Mononuclear cell (primary cell): ENCODE data around the gene STIM1. TPM values are rescaled to one million over a fixed set of nuclear protein-coding genes. Genes with fewer than 3 reads are reported as not detected.
"Not testable (repeated sequence)": the region's sequence is repeated elsewhere in the genome, so short reads cannot be mapped to it uniquely, and the experiment has no call there.

ENCODE experiments used
- H3K27me3 ChIP-seq: 2 replicates; pipeline ENCODE4 v1.6.0; 2011; ENCODE audit warnings: low read length, control low read depth; ENCODE audit not compliant: insufficient read depth
- H3K4me1 ChIP-seq: 2 replicates; pipeline ENCODE4 v1.5.1; 2011; ENCODE audit warnings: mild to moderate bottlenecking, low read length, control low read depth; ENCODE audit not compliant: insufficient read depth
- H3K4me3 ChIP-seq: 2 replicates; pipeline ENCODE4 v1.5.1; 2011; ENCODE audit warnings: mild to moderate bottlenecking, low read length, moderate library complexity
- H3K9me3 ChIP-seq: 2 replicates; pipeline ENCODE4 v1.5.1; 2011; ENCODE audit warnings: low read depth, mild to moderate bottlenecking, control low read depth, low read length
- total RNA-seq: library from RNA; depleted of rRNA; stranded (reverse); fragments of >200 nt; gene quantifications from one replicate; pipeline ENCODE4 v1.2.3, GENCODE V29; 2012

The STIM1 gene
- total RNA-seq, 1 donor: 55.8 TPM

GRCh38 chr11:3989921-3990290 lies 134.4 kb downstream of the STIM1 start:
- H3K9me3 ChIP-seq: peaks cover 10% of the 10 kb centered on the region
- peaks cover 11% of the 10 kb centered on the region for H3K4me1 ChIP-seq
- H3K27me3 ChIP-seq: no peaks in the 10 kb centered on the region
- H3K4me3 ChIP-seq: no peak overlapping the region

- no peak overlapping the region for H3K4me3 ChIP-seq
- H3K4me1 ChIP-seq: peaks cover 10% of the 10 kb centered on the region
- H3K9me3 ChIP-seq: peaks cover 10% of the 10 kb centered on the region
- H3K27me3 ChIP-seq: no peaks in the 10 kb centered on the region
These were observed 134.9 kb downstream of the STIM1 start for GRCh38 chr11:3990406-3990805.

GRCh38 chr11:3992964-3993363 lies 137.5 kb downstream of the STIM1 start:
- H3K27me3 ChIP-seq: no peaks in the 10 kb centered on the region
- peaks cover 10% of the 10 kb centered on the region for H3K9me3 ChIP-seq
- H3K4me3 ChIP-seq: no peak overlapping the region
- H3K4me1 ChIP-seq: peaks cover 18% of the 10 kb centered on the region

- Histone ChIP-seq H3K4me1 (peaks cover 18% of the 10 kb centered on the region), H3K4me3 (no peak overlapping the region), H3K27me3 (no peaks in the 10 kb centered on the region), H3K9me3 (peaks cover 10% of the 10 kb centered on the region)
These were observed 138.7 kb downstream of the STIM1 start for GRCh38 chr11:3994030-3994640.

GRCh38 chr11:3995307-3995706 lies 139.8 kb downstream of the STIM1 start:
- H3K4me3 ChIP-seq: no peak overlapping the region
- no peaks in the 10 kb centered on the region for H3K27me3 ChIP-seq
- H3K4me1 ChIP-seq: peaks cover 12% of the 10 kb centered on the region
- peaks cover 10% of the 10 kb centered on the region for H3K9me3 ChIP-seq

GRCh38 chr11:3995949-3996554 lies 140.6 kb downstream of the STIM1 start:
- Histone ChIP-seq H3K27me3 (no peaks in the 10 kb centered on the region), H3K4me1 (peaks cover 12% of the 10 kb centered on the region), H3K9me3 (peaks cover 10% of the 10 kb centered on the region), H3K4me3 (no peak overlapping the region)

- H3K4me1 ChIP-seq: peaks cover 12% of the 10 kb centered on the region
- H3K27me3 ChIP-seq: no peaks in the 10 kb centered on the region
- H3K4me3 ChIP-seq: no peak overlapping the region
- H3K9me3 ChIP-seq: peaks cover 10% of the 10 kb centered on the region
These were observed 141.2 kb downstream of the STIM1 start for GRCh38 chr11:3996651-3997050.

- H3K4me3 ChIP-seq, H3K9me3 ChIP-seq, H3K27me3 ChIP-seq: not testable (repeated sequence)
- H3K4me1 ChIP-seq: peaks cover 15% of the 10 kb centered on the region
These were observed 149.3 kb downstream of the STIM1 start for GRCh38 chr11:4004753-4005152.

GRCh38 chr11:4006946-4007680 lies 151.6 kb downstream of the STIM1 start:
- H3K27me3 ChIP-seq: no peaks in the 10 kb centered on the region
- H3K4me3 ChIP-seq: no peak overlapping the region
- H3K4me1 ChIP-seq: peaks cover 15% of the 10 kb centered on the region
- H3K9me3 ChIP-seq: no peaks in the 10 kb centered on the region

GRCh38 chr11:4008116-4008515 lies 152.7 kb downstream of the STIM1 start:
- peaks cover 15% of the 10 kb centered on the region for H3K4me1 ChIP-seq
- H3K27me3 ChIP-seq: no peaks in the 10 kb centered on the region
- H3K9me3 ChIP-seq: no peaks in the 10 kb centered on the region
- no peak overlapping the region for H3K4me3 ChIP-seq

GRCh38 chr11:4016602-4017001 lies 161.1 kb downstream of the STIM1 start:
- H3K9me3 ChIP-seq, H3K27me3 ChIP-seq, H3K4me3 ChIP-seq, H3K4me1 ChIP-seq: not testable (repeated sequence)

GRCh38 chr11:4017129-4017528 lies 161.7 kb downstream of the STIM1 start:
- Histone ChIP-seq H3K9me3 (no peaks in the 10 kb centered on the region), H3K4me1 (no peaks in the 10 kb centered on the region), H3K4me3 (no peak overlapping the region), H3K27me3 (no peaks in the 10 kb centered on the region)

GRCh38 chr11:4018641-4019040 lies 163.2 kb downstream of the STIM1 start:
- Histone ChIP-seq H3K9me3 (no peaks in the 10 kb centered on the region), H3K4me3 (no peak overlapping the region), H3K4me1 (no peaks in the 10 kb centered on the region), H3K27me3 (no peaks in the 10 kb centered on the region)

- H3K9me3 ChIP-seq: no peaks in the 10 kb centered on the region
- no peaks in the 10 kb centered on the region for H3K4me1 ChIP-seq
- H3K27me3 ChIP-seq: no peaks in the 10 kb centered on the region
- H3K4me3 ChIP-seq: no peak overlapping the region
These were observed 164.4 kb downstream of the STIM1 start for GRCh38 chr11:4019891-4020290.

GRCh38 chr11:4022669-4023068 lies 167.2 kb downstream of the STIM1 start:
- Histone ChIP-seq H3K9me3 (no peaks in the 10 kb centered on the region), H3K27me3 (no peaks in the 10 kb centered on the region), H3K4me3 (no peak overlapping the region), H3K4me1 (no peaks in the 10 kb centered on the region)
